Measurements from ENCODE around the gene C20orf173.
A peak's percentile ranks its signal among the peaks of the same experiment; 100 is the strongest.
"Not testable (repeated sequence)": the region's sequence is repeated elsewhere in the genome, so short reads cannot be mapped to it uniquely, and the experiment has no call there.

C20orf173 gene

GRCh38 chr20:35544941-35545340 lies 15.5 kb upstream of the C20orf173 start:
- not testable (repeated sequence) for DNase-seq

GRCh38 chr20:35544436-35544835 lies 15.0 kb upstream of the C20orf173 start:
- no peak for DNase-seq

DNA sequence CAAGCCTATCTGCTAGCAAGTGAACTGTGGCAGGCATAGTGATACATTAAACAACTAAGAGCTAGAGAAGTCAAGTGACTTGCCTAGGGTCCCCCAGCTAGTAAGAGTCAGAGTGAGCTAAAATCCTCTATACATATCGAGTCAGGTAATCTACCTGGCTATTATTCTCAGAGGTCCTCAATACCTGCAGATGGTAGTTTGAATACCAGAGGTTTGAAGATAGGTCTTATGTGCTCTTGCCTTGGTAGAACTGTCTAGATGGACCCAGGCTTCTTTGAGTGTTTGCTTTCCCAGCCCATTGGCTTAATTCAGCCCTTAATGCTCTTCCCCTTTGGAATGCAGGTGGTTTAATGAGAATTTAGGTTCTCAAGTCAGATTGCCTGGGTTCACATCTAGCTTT lies 13.5 kb upstream of the C20orf173 start:
- DNase-seq, result no peak

- DNase-seq, result peak; percentile 93
These were observed 12.6 kb upstream of the C20orf173 start, which contains the start of gene ERGIC3 for GRCh38 chr20:35541783-35542662. ERGIC3 (plus strand) TSS chr20:35542078; CDS start chr20:35542098, 20 bp downstream.

GRCh38 chr20:35541118-35541782 lies 11.8 kb upstream of the C20orf173 start:
- no peak for DNase-seq

- DNase-seq, result no peak
These were observed 10.3 kb upstream of the C20orf173 start for GRCh38 chr20:35539756-35540212.

GRCh38 chr20:35527122-35527769 lies 2.2 kb downstream of the C20orf173 start:
- no peak for DNase-seq

- DNase-seq, result no peak
These were observed 3.8 kb downstream of the C20orf173 start for GRCh38 chr20:35525639-35526038.

DNA sequence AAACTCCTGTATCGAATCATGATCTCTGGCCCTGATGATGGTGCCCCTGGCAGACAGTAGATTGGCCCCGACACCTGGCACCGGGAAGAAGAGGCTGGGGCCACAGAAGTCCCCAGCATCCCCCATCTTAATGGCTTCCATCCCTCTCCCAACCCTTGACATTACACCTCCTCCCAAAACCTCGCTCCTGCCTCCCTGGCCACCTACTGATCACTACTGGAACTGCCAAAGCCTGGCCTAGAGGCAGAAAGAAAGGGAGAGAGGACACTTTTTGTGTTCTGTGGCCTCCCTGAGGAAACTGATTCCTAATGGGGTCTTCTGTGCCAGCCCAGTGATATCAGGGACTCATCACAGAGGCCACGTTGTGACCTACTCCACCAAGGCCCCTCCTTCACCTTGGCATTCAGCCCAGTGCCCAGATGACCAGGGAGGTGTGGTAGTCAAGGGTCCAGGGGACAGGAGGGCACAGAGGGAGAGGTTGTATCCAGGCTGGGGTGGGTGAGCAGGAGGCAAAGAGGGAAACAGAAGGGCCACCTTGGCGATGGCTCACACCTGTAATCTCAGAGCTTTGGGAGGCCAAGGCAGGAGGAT lies 6.1 kb downstream of the C20orf173 start:
- DNase-seq, result no peak

- no peak for DNase-seq
These were observed 10.5 kb downstream of the C20orf173 start for GRCh38 chr20:35518955-35519354.

DNA sequence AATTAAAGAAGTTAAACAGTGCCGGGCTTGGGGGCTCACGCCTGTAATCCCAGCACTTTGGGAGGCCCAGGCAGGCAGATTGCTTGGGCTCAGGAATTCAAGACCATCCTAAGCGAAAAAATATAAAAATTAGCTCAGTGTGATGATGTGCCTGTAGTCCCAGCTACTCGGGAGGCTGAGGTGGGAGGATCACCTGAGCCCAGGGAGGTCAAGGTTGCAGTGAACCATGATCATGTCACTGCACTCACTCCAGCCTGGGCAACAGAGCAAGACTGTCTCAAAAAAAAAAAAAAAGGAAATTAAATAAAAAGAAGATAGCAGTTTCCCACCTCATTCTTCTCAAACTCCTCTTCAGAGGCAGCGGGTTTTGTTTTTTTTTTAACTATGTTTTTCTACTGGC lies 11.7 kb downstream of the C20orf173 start:
- DNase-seq, result not testable (repeated sequence)

DNA sequence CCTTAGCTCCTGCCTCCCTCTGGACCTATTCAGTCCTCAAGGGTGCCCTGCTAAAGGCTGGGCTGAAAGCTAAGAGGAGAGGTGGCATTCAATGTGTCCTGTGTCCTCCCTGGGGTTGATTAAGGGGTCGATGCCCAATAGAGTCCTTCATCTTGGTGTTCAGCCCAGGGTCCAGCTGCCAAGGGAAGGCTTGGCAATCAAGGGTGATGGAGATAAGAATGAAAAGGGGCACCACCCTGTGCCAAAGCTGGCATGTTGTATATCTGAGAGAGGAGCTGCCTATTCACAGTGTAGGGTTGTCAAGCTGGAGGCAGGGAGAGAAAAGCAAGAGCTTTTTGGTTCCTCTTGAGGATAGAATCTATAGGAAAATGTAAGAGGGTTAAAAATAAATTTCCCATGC lies 12.3 kb downstream of the C20orf173 start:
- DNase-seq, result no peak

DNA sequence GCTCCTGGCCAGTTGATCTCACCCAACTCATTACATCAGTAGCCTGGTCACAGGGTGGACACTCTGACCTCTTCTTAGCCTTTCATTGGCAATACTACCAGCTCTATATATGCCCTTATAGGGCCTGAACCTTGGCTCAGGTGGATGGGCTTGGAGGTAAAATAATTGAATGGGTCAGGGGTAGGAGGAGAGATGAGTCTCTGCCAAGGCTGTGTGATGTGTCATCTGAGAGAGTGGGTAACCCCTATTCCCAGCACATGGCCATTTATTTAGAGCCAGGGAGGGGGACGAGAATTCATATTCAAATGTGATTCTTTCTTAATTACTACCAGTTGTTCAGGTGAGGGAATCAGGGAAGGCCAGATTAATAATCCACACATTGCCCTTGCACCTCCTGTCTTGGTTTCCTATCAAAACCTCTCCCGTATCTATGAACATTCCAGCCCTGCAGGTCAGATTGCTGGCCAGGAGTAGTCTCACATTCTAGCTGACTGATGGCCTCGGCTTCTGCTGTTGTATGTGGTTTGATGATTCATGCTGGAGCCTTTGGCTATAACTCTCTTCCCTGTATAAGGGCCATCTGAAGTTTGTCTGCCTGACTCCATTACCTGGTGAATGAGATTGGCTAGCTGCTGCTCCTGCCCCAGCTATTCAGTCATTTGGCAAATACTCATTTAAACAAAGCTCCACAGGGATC lies 13.4 kb downstream of the C20orf173 start:
- DNase-seq, result no peak

- no peak for DNase-seq
These were observed 14.1 kb downstream of the C20orf173 start for GRCh38 chr20:35515341-35515740.

DNA sequence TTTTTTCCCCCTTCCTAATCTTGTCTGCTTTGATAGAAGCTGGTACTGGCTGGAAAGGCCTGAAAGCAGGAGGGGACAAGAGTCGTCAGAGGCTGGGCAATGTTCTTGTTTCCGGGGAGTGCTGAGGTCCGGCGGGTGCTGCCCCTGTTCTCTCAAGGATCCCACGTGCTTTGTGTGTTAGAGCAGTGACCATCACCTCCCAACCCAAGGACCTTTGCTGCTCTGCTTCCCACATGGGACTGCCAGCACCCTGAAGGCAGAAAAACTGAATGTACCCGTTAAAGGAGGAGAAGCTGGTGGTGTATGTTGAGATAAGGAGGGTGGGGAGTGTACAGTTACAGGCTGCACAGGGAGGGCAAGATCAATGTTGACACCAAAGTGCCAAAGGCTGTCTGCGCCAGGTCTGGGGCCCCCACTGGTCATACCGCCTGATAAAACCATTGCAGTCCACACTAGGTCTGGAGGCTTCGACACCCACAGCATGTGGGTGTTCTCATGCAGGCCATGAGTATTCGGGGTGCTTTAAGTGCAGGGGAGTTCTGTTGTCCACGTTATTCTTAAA lies 15.0 kb downstream of the C20orf173 start:
- no peak for DNase-seq

DNA sequence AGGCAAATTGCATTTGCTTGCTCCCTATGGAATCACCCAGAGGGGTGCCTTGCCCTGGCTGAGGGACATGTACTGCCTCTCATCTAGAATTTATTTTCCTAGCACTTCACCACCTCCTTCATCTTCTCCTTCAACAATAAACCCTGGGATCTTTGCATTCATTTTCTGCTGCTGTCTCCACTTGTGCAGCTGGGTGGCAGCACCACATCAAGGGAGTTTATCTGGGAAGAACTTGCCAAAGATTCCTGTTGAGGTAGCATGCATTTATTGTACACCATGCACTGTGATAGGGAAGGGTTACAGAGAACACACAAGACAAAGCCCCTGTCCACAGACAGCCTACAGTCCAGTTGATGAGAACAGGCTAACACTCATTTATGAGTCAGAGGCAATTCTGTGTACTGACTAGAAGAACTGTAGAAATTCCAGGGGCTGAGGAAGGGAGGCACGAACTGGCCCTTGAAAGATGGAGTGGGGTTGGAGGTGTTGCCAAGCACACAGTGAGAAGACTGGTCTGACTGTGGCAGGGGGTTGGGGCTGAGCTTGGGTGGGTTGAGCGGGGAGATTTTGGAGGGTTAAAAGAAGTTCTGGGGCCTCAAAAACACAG lies 17.5 kb downstream of the C20orf173 start:
- no peak for DNase-seq

DNA sequence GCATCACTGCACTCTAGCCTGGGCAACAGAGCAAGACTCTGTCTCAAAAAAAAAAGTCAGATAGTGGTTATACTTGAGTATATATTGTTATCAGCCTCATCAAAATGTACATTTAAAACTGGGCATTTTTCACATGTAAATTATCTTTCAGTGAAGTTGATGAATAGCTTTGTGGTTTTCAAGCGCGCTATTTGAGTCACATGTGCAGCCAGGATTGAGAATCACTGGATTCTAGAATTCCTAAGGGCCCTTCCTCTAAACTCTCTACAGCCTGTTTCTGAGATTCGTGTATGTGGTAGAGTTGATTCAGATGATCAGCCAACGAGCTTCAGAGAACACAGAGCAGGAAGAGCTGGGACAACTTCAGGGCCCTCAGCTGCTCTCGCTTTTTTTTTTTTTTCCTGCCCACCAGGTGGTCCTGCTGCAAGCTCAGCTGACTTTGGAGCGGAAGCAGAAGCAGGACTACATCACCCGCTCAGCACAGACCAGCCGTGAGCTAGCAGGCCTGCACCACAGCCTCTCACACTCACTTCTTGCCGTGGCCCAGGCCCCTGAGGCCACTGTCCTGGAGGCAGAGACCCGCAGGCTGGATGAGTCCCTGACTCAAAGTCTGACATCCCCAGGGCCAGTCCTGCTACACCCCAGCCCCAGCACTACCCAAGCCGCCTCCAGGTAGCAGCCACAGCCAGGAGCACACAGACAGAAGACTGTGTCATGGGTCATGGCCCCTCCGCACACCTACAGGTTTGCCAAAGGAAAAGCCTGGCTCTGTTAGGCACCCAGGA lies 18.3 kb downstream of the C20orf173 start:
- DNase-seq, result no peak

DNA sequence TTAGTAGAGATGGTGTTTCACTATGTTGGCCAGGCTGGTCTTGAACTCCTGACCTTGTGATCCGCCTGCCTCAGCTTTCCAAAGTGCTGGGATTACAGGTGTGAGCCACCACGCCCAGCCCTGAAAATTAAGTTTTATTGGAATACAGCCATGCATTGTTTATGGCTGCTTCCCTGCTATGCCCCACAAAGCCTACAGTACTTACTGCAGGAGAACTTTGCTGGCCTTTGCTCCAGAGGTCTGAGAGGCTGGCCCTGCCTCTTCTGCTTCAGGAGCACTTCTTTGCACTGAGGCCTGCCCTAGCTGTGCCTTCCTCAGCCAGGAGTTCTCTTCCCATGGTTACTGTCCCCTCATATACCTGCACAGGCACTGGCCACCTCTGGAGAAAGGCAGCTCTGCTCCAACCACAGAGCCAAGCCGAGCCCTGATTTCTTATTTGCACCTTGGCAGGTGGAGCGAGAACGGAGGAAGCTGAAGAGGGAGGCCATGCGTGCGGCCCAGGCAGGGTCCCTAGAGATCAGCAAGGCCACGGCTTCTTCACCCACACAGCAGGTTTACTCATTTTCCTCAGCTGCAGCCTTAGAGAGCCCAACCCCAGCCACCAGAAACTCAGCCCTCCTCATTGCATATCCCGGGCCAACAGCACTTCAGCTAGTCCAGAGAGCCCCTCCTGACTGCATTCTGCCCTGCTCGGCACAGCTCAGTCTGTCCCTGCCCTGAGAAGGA lies 20.8 kb downstream of the C20orf173 start:
- DNase-seq, result no peak

DNA sequence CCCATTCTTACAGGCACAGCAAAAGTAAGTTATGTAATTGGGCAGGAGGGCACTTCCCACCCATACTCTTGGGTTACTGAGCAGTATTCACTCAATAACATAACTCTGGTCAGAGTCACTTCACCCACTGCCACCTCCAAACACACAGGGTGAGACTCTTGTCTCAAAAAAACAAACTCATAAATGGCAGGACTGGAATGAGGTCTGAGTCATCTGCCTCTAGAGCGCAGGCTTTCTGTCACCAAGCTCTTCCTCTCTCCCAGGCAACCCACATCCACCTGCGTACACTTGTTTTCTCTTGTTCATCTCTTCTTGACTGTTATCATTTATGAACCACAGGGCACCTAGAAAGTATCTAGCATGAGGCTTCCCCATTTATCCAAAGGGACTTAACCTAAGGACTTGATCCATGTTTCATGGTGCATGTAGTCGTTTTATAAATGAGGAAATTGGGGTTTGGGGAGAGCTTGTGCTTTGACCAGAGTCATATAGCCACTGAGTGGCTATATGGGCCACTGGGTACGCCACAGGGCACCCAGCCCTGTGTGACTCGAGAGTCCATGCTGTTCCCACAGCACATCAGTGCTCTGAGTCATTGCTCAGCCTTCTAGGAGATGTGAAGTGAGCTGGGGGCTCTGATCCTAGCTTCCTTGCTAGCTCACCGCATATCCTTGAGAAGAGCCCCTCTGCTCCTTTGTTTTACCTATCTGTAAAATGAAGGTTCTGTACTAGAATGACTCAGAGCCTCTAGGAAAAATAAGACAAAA lies 22.4 kb downstream of the C20orf173 start:
- DNase-seq, result no peak

Measured in effector CD8-positive, alpha-beta T cell (primary cell).